ENCODE measurements around the gene BLM. TPM values are rescaled to one million over a fixed set of nuclear protein-coding genes. Genes with fewer than 3 reads are reported as not detected.
"Not testable (repeated sequence)": the region's sequence is repeated elsewhere in the genome, so short reads cannot be mapped to it uniquely, and the experiment has no call there.

The BLM gene
- total RNA-seq (10 to 100 TPM in 4 of 10 donors, 1 to 10 TPM in 6; 3.5 to 35.0 (median 7.9) TPM), polyA plus RNA-seq (10 to 100 TPM in 1 of 2 donors, 1 to 10 TPM in 1; 5.8 to 15.4 TPM)
- long read RNA-seq, donor 1, partial matches to known transcripts: 2 of 10 reads
- long read RNA-seq, donor 1, other reads (novel, unspliced or antisense): 8 of 10 reads
- long read RNA-seq, donor 2, partial matches to known transcripts: 2 of 13 reads
- long read RNA-seq, donor 2, other reads (novel, unspliced or antisense): 11 of 13 reads
- long read RNA-seq, donor 3, full-length matches to known transcripts: 1 of 20 reads
- long read RNA-seq, donor 3, partial matches to known transcripts: 6 of 20 reads
- long read RNA-seq, donor 3, other reads (novel, unspliced or antisense): 13 of 20 reads

- no peaks in the 10 kb centered on the region for H3K9me3 ChIP-seq
- peak; percentile 100 for ATAC-seq
Measured at GRCh38 chr15:90716976-90717821, at the start of gene BLM. TSS of gene BLM (plus strand) at chr15:90717346. CDS start at chr15:90747393, 30,047 bp downstream.

GRCh38 chr15:90667755-90668345 is 49.3 kb upstream of the BLM start:
- not testable (repeated sequence) for H3K27ac ChIP-seq

More at GRCh38 chr15:90716976-90717821, at the start of gene BLM:
- Histone ChIP-seq H3K4me3 (peak within 1 kb of the TSS; percentile 35 to 76 (median 70)), H3K27me3 (no peaks in the 10 kb centered on the region), H3K4me1 (peaks cover 2 to 18% (median 14%) of the 10 kb centered on the region in 9 donors), H3K36me3 (no peaks in the 10 kb centered on the region), H3K27ac (peak within 1 kb of the TSS; percentile 74 to 96 (median 88))
- TF ChIP-seq CTCF (IDR thresholded peaks at IDR 0.05): peak in 8 of 9 donors; percentile 27 to 58 (median 48)
- 0% methylated on average over 65 of the region's 65 CpGs for WGBS, 2 donors
- peak; percentile 95 for DNase-seq
- intact Hi-C loops (cut with DNase I): loop anchor here in 7 of 10 donors (1.0 to 10.0 kb wide), 7 partner anchors 69 to 170 kb away; partner anchors contain the start of genes FES (in 2 of the 7) and FURIN (in 1 of the 7)

DNA sequence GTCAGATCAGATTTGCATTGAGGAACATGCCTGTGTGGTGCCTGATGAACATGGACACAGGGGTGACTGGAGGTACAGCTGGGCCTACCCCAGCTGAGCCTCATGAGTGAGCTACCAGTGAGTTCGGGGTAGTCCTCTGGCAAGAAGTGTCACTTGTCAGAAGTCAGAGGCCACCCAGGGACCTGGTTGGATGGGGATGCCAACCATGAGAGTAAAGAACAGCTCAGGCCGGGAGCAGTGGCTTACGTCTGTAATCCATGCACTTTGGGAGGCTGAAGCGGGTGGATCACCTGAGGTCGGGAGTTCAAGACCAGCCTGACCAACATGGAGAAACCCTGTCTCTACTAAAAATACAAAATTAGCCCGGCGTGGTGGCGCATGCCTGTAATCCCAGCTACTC is 46.5 kb upstream of the BLM start:
- H3K9me3 ChIP-seq; H3K27me3 ChIP-seq; H3K27ac ChIP-seq; DNase-seq; H3K4me3 ChIP-seq; ATAC-seq; H3K4me1 ChIP-seq; intact Hi-C loops (cut with DNase I); H3K36me3 ChIP-seq: not testable (repeated sequence)
- WGBS, 2 donors: 97% methylated on average over 8 of the region's 8 CpGs

More at GRCh38 chr15:90667755-90668345, 49.3 kb upstream of the BLM start:
- peaks cover 0 to 14% (median 9%) of the 10 kb centered on the region in 9 donors for H3K4me1 ChIP-seq
- DNase-seq; H3K9me3 ChIP-seq; H3K36me3 ChIP-seq; ATAC-seq; H3K4me3 ChIP-seq; intact Hi-C loops (cut with DNase I); H3K27me3 ChIP-seq: not testable (repeated sequence)
- 91 to 92% methylated on average over 7 of the region's 7 CpGs for WGBS, 2 donors

DNA sequence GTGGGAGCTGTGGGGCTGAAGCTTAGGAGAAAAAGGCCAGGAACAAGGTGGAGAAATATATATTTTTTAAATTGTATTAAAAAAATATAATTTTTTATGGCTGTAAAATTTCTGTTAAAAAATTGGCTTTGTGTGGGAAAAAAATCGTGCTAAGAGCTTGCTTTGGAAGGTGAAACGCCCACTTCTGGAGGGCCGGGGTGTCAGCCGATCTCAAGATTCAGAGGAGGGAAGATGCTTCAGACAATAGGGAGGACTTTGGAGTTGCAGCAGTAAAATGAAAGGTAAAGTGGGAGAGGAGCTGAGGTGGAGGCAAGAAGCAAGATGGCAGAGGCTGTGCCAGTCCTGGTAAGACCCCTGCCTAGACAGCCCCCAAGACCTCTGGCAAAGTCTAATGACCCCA is 45.9 kb upstream of the BLM start:
- no peak for DNase-seq
- TF ChIP-seq CTCF (IDR thresholded peaks at IDR 0.05): no peak

GRCh38 chr15:90673357-90673756 is 43.8 kb upstream of the BLM start:
- H3K9me3 ChIP-seq; H3K4me3 ChIP-seq; ATAC-seq; DNase-seq; H3K36me3 ChIP-seq; intact Hi-C loops (cut with DNase I); H3K27ac ChIP-seq; H3K27me3 ChIP-seq; H3K4me1 ChIP-seq: not testable (repeated sequence)
- WGBS, 2 donors: 93 to 95% methylated on average over 10 of the region's 10 CpGs

More for the DNA sequence above, 45.9 kb upstream of the BLM start:
- Histone ChIP-seq H3K4me3 (no peak overlapping the region), H3K4me1 (peaks cover 0 to under 1% (median 0%) of the 10 kb centered on the region in 9 donors), H3K9me3 (no peaks in the 10 kb centered on the region), H3K27ac (no peak overlapping the region), H3K27me3 (no peaks in the 10 kb centered on the region), H3K36me3 (no peaks in the 10 kb centered on the region)
- WGBS, 2 donors: 88 to 89% methylated on average over 4 of the region's 4 CpGs
- no peak for ATAC-seq
- intact Hi-C loops (cut with DNase I): no loop called here

Measured in heart right ventricle (tissue), 16 donors.